Fibroblast of skin of right quadriceps (primary cell): Measurements from ENCODE around the gene AQP3.
"Not testable (repeated sequence)": the region's sequence is repeated elsewhere in the genome, so short reads cannot be mapped to it uniquely, and the experiment has no call there.

ENCODE experiments used
- DNase-seq: peaks from one replicate; pipeline ENCODE4 v3.0.0-alpha.2; 2013

The AQP3 gene

DNA sequence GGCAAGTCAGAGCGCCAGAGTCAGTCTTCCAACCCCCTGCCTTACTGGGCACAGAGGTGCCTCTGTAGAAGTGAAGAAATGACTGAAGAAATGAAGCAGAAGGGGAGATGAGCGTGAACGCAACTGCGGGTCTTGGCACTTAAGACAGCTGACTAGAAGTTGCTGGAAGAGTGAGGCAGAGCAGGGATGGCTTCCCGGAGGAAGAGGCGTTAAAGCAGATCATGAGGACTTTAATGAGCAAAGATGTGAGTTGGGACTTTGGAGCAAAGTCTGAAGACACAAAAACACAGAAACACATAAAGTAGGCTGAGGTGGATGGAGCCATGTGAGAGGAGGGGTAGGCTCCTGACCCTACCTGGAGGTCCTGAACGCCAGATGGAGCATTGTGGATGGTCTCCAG is 7.2 kb downstream of the AQP3 start:
- DNase-seq = no peak

- DNase-seq = no peak
Observed at GRCh38 chr9:33439731-33440130, 7.7 kb downstream of the AQP3 start.

- no peak for DNase-seq
Observed at GRCh38 chr9:33438926-33439680, 8.3 kb downstream of the AQP3 start.

GRCh38 chr9:33437898-33438297 is 9.5 kb downstream of the AQP3 start:
- no peak for DNase-seq

GRCh38 chr9:33437205-33437604 is 10.2 kb downstream of the AQP3 start:
- no peak for DNase-seq

GRCh38 chr9:33436445-33436844 is 10.9 kb downstream of the AQP3 start:
- DNase-seq = no peak

GRCh38 chr9:33435821-33436277 is 11.5 kb downstream of the AQP3 start:
- DNase-seq = peak; percentile 35

GRCh38 chr9:33434317-33435105 is 12.9 kb downstream of the AQP3 start:
- DNase-seq = no peak

- no peak for DNase-seq
Observed at GRCh38 chr9:33433871-33434270, 13.5 kb downstream of the AQP3 start.

DNA sequence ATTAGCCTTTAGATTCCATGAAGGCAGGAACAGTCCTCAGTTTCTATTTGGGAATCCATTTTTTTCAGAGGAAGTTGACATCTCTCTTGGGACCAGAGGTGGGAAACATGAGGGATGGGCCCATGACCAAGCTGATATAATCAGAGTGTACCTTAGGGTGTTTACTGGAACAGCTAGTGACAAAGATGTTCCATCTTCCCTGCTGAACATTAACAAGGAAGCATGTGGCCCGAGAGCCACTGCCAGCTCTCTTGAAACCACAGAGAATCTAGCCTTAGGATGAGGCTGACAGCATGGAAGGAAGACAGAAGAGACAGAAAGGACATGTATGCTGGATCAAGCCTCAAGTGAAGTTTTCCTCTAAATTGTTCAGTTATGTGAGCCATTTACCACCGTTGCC is 16.0 kb downstream of the AQP3 start:
- DNase-seq = no peak

- DNase-seq = no peak
Observed at GRCh38 chr9:33430942-33431341, 16.5 kb downstream of the AQP3 start.

DNA sequence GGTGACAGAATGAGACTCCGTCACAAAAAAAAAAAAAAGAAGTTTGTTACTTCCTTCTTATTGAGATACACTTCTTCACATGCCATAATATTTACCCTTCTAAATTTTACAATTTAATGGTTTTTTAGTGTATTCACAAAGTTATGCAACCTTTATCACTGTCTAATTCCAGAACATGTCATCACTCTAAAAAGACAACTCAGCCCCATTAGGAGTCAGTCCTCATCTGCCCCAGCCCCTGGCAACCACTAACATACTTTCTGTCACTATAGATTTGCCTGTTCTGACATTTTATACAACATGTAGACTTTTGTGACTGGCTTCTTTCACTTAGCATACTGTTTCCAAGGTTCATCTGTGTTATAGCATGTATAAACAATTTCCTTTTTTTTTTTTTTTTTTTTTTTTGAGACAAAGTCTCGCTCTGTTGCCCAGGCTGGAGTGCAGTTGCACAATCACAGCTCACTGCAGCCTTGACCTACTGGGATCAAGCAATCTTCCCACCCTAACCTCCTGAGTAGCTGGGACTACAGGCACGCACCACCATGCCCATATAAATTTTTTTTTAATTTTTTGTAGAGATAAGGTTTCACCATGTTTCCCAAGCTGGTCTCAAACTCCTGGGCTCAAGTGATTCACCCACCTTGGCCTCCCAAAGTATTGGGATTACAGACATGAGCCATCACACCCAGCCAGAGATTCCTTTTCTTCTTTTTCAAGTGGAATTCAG is 18.0 kb downstream of the AQP3 start:
- no peak for DNase-seq

DNA sequence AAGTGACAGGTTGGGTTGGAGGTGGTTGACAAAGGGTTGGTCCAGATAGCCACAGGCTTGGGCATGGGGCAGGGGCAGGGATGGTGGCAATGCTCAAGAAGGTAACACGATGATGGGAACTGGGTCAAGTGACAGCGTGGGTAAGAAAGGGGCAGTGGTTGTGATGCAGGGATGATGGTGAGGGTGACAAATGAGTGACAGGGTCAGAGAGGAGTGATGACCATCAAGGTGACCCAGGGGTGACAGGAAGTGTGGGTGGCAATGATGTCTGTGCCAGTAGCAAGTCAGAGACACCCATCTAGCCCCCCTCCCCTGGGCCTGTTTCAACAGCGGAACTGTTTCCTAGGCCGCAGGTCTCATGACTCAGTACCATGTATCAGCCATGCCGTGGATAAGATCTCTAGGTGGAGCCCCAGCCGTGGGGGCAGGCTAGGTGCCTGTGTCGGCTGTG is 20.5 kb downstream of the AQP3 start:
- DNase-seq = no peak

DNA sequence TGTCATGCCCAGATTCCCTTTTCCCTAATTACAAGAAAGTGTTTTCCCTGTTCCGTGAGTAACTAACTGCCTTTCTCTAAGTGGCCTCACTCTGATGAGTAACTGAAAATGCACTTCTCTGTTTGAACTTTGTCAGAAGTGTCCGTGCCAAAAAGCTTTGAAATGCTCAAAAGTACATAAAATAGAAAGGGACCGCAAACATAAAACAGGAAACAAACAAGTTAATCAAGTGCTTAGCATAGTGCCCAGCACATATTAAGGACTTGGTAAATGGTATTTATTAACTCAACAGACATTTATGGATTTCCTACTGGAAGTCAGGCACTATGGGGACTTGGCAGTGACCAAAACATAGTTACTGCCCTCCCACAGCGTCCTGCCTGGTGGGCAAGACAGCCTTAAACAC is 22.3 kb downstream of the AQP3 start:
- DNase-seq = no peak

GRCh38 chr9:33424492-33424891 is 22.9 kb downstream of the AQP3 start:
- DNase-seq = not testable (repeated sequence)

- DNase-seq = not testable (repeated sequence)
Observed at GRCh38 chr9:33424043-33424442, 23.4 kb downstream of the AQP3 start.

- DNase-seq = no peak
Observed at GRCh38 chr9:33419708-33420303, 27.6 kb downstream of the AQP3 start.

DNA sequence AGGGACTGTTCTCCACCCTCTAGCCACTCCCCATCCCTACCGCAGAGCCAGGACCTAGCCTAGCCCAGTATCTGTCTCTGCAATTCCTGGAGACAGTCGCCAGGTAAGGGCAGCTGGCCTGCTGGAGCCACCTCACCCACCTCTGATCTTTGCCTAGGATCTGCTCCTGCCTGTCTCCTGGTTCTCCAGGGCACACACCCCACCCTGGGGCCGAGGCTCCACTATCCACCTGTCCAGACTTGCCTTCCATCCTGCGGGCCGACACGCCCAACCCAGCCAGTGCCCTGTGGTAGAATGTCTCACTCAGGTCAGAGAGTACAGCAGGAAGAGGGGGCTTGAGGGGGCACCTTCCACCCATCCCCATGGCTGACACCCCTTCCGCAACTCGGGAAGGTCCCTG is 29.3 kb downstream of the AQP3 start:
- no peak for DNase-seq

DNA sequence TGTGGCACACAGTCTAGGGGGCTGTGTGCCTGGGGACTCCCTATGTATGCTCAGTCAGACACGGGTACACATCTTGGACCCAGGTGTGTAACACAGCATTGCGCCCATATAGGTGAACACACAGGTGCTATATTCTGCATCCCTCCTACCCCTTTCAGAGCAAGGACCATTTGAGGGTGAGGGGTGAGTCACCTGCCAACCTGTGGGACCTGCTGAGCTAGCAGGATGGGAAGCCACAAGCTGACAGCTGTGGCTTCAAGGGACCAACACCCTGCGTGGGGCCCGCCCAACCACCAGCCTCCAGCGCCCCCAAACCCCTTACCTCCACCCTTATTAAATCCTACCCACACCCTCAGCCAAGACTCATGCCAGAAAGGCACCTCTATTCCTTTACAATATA is 30.4 kb downstream of the AQP3 start:
- DNase-seq = no peak

DNA sequence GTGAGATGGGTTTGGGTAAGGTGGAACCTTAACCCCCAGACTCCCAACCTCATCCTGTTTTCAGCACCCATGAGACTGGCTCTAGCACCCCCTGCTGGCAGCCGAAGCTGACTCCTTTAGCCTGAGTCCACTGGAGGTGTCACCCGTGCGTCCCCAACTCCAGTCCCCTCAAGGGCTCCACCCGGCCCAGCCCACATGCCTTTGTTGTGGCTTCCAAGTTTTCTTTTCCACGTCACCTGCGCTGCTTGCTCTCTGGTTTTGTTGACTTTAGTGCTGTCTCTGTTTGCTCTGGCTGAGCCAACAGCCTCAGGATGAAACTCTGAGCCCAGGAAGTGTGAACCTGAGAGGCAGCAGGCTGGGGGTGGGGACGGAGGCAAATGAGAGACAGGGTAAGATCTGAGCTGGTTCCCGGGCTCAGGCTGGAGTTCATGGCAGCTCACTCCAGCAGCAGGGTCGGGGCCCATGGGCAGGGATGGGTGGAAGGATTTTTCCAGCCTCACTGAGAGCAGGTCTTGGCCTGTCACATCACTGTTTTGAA is 31.8 kb downstream of the AQP3 start:
- DNase-seq = no peak

DNA sequence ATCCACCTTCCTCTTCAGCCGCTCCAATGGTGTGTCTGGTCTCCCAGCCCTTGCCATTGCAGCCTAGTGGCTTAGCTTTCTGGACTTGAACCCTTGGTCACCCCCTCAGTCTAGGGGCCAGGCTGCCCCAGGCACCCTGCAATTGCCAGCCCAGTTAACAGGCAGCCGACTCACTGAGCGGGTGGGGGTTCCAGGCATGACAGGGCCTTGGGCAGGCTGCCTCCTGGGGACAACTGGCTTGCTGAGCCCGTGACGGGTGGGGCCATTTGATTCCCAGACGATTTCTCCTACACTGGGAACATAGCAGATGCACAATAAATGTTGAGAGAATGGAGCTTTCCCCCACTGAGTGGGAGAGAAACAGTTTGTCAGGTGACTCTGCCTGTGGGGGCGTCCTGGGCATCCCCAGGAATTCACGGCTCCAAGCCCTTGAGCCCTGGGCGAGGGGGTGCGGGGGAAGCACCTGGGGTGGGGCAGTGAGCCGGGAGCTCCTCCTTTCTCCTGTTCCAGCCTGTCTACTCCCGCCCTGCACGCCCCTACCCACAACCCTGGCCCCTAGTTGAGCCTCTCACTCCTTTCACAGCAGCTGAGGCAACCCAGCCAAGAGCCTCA is 32.4 kb downstream of the AQP3 start:
- DNase-seq = no peak

DNA sequence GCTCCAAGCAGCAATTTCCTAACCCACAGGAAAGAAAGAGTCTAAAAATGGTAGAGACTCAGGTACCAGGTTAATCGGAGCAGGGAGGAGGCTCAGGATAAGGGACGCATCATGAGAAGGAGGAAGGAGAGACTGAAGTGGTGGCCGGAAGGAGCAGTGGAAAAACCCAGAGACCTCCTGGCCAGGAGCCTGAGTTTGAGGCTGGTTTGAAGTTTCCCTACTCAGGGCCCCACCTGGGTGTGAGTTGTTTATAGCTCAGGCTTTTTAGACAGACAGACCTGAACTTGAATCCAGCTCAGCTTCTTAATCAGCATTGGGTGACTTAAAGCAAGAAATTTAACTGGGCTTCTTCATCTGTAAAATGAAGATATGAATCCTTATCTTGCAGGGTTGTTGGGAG is 33.1 kb downstream of the AQP3 start:
- no peak for DNase-seq
